Activated CD8-positive, alpha-beta memory T cell treated with anti-CD3 and anti-CD28 coated beads, Interleukin-2, amount 50 U/mL, for 1 hour (primary cell): ENCODE results near the gene MTHFD2.

ENCODE experiments used
- DNase-seq: peaks from one replicate; pipeline ENCODE4 v3.0.0-alpha.2; 2020; ENCODE audit errors: extremely low read depth

The MTHFD2 gene

DNA sequence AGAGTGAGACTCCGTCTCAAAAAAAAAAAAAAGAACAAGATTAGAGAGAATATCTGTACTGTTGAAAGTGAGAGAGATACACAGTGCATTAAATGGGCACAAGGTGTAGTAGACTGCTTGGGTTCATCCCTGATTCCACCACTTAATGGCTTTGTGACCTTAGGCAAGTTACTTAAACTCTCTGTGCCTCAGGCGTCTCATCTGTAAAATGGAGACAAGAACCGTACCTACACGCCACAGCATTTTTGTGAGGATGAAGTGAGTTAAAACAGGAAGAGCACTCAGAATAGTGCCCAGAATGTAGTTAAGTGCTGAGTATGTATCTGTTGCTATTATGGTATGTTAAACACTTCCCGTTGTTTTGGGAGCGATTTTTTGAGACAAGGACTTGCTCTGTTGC is 64.3 kb downstream of the MTHFD2 start:
- no peak for DNase-seq

- no peak for DNase-seq
Measured at GRCh38 chr2:74264281-74264680, 65.9 kb downstream of the MTHFD2 start.

GRCh38 chr2:74267068-74267467 is 68.7 kb downstream of the MTHFD2 start:
- DNase-seq: no peak
